ENCODE results near the gene TBC1D5. TPM values are rescaled to one million over a fixed set of nuclear protein-coding genes. Genes with fewer than 3 reads are reported as not detected.
"Not testable (repeated sequence)": the region's sequence is repeated elsewhere in the genome, so short reads cannot be mapped to it uniquely, and the experiment has no call there.

TBC1D5 gene
- total and polyA plus RNA-seq, 5 donors from 2014 or later, result 27.6 to 61.6 (median 36.4) TPM

GRCh38 chr3:17132286-17133115 lies 609.9 kb downstream of the TBC1D5 start:
- Histone ChIP-seq H3K27ac (ENCODE audit: insufficient read depth, low read length, poor library complexity, severe bottlenecking) (no peak overlapping the region), H3K9me3 (ENCODE audit: control insufficient read depth in 2 of 2, low read length in 2 of 2) (no peaks in the 10 kb centered on the region), H3K27me3 (ENCODE audit: control insufficient read depth, insufficient read depth, low read length) (no peaks in the 10 kb centered on the region), H3K36me3 (ENCODE audit: control insufficient read depth, insufficient read depth, low read length) (no peaks in the 10 kb centered on the region), H3K4me1 (ENCODE audit: control insufficient read depth, insufficient read depth, low read length, poor library complexity, severe bottlenecking) (no peaks in the 10 kb centered on the region), H3K4me3 (ENCODE audit: low read depth, low read length) (no peak overlapping the region)
- no peak for DNase-seq
- Mint-ChIP-seq H3K4me3 (no peak overlapping the region), H3K9me3 (peaks cover 0 to 7% (median 3%) of the 10 kb centered on the region in 7 donors), H3K27me3 (no peaks in the 10 kb centered on the region), H3K36me3 (no peaks in the 10 kb centered on the region), H3K27ac (no peak overlapping the region), H3K4me1 (peaks cover 0 to 2% (median 0%) of the 10 kb centered on the region in 4 donors)
- no peak for ATAC-seq (ENCODE audit: low read depth in 2 of 2)

- Histone ChIP-seq H3K27me3 (ENCODE audit: control insufficient read depth, insufficient read depth, low read length) (no peaks in the 10 kb centered on the region), H3K4me3 (ENCODE audit: low read depth, low read length) (no peak overlapping the region), H3K27ac (ENCODE audit: insufficient read depth, low read length, poor library complexity, severe bottlenecking) (no peak overlapping the region), H3K4me1 (ENCODE audit: control insufficient read depth, insufficient read depth, low read length, poor library complexity, severe bottlenecking) (no peaks in the 10 kb centered on the region), H3K36me3 (ENCODE audit: control insufficient read depth, insufficient read depth, low read length) (no peaks in the 10 kb centered on the region), H3K9me3 (ENCODE audit: control insufficient read depth in 2 of 2, low read length in 2 of 2) (no peaks in the 10 kb centered on the region)
- no peaks in the 10 kb centered on the region for H3K36me3 Mint-ChIP-seq
- H3K4me3 Mint-ChIP-seq, result no peak overlapping the region
- H3K27ac Mint-ChIP-seq, result no peak overlapping the region
- no peak for DNase-seq
- peaks cover 0 to 2% (median 0%) of the 10 kb centered on the region in 4 donors for H3K4me1 Mint-ChIP-seq
- no peaks in the 10 kb centered on the region for H3K27me3 Mint-ChIP-seq
- H3K9me3 Mint-ChIP-seq, result peaks cover 0 to 7% (median 3%) of the 10 kb centered on the region in 7 donors
- no peak for ATAC-seq (ENCODE audit: low read depth in 2 of 2)
These were observed 611.5 kb downstream of the TBC1D5 start for GRCh38 chr3:17130956-17131355.

- ATAC-seq (ENCODE audit: low read depth in 2 of 2), result no peak
- peaks cover 0 to 2% (median 0%) of the 10 kb centered on the region in 4 donors for H3K4me1 Mint-ChIP-seq
- H3K27me3 Mint-ChIP-seq, result no peaks in the 10 kb centered on the region
These were observed 612.9 kb downstream of the TBC1D5 start for GRCh38 chr3:17129556-17129955.

GRCh38 chr3:17128671-17129070 lies 613.8 kb downstream of the TBC1D5 start:
- not testable (repeated sequence) for H3K9me3 Mint-ChIP-seq; H3K4me1 Mint-ChIP-seq; H3K27me3 ChIP-seq (ENCODE audit: control insufficient read depth, insufficient read depth, low read length); H3K27ac Mint-ChIP-seq; H3K4me3 ChIP-seq (ENCODE audit: low read depth, low read length); H3K36me3 Mint-ChIP-seq; H3K4me1 ChIP-seq (ENCODE audit: control insufficient read depth, insufficient read depth, low read length, poor library complexity, severe bottlenecking); H3K27me3 Mint-ChIP-seq; DNase-seq; ATAC-seq (ENCODE audit: low read depth in 2 of 2); H3K4me3 Mint-ChIP-seq; H3K36me3 ChIP-seq (ENCODE audit: control insufficient read depth, insufficient read depth, low read length); H3K27ac ChIP-seq (ENCODE audit: insufficient read depth, low read length, poor library complexity, severe bottlenecking); H3K9me3 ChIP-seq (ENCODE audit: control insufficient read depth in 2 of 2, low read length in 2 of 2)

More at GRCh38 chr3:17129556-17129955, 612.9 kb downstream of the TBC1D5 start:
- Mint-ChIP-seq H3K27ac (no peak overlapping the region), H3K36me3 (no peaks in the 10 kb centered on the region), H3K9me3 (peaks cover 0 to 7% (median 3%) of the 10 kb centered on the region in 7 donors), H3K4me3 (no peak overlapping the region)
- no peaks in the 10 kb centered on the region for H3K27me3 ChIP-seq (ENCODE audit: control insufficient read depth, insufficient read depth, low read length)
- H3K27ac ChIP-seq (ENCODE audit: insufficient read depth, low read length, poor library complexity, severe bottlenecking), result no peak overlapping the region
- no peak for DNase-seq
- no peaks in the 10 kb centered on the region for H3K36me3 ChIP-seq (ENCODE audit: control insufficient read depth, insufficient read depth, low read length)
- no peaks in the 10 kb centered on the region for H3K4me1 ChIP-seq (ENCODE audit: control insufficient read depth, insufficient read depth, low read length, poor library complexity, severe bottlenecking)
- no peak overlapping the region for H3K4me3 ChIP-seq (ENCODE audit: low read depth, low read length)
- H3K9me3 ChIP-seq (ENCODE audit: control insufficient read depth in 2 of 2, low read length in 2 of 2), result no peaks in the 10 kb centered on the region

- no peak overlapping the region for H3K27ac Mint-ChIP-seq
- no peaks in the 10 kb centered on the region for H3K4me1 ChIP-seq (ENCODE audit: control insufficient read depth, insufficient read depth, low read length, poor library complexity, severe bottlenecking)
- peaks cover 0 to 6% (median 4%) of the 10 kb centered on the region in 7 donors for H3K9me3 Mint-ChIP-seq
- H3K9me3 ChIP-seq (ENCODE audit: control insufficient read depth in 2 of 2, low read length in 2 of 2), result no peaks in the 10 kb centered on the region
- no peak overlapping the region for H3K4me3 Mint-ChIP-seq
- H3K36me3 ChIP-seq (ENCODE audit: control insufficient read depth, insufficient read depth, low read length), result no peaks in the 10 kb centered on the region
- no peaks in the 10 kb centered on the region for H3K4me1 Mint-ChIP-seq
- H3K27me3 ChIP-seq (ENCODE audit: control insufficient read depth, insufficient read depth, low read length), result no peaks in the 10 kb centered on the region
- DNase-seq (no peak), ATAC-seq (ENCODE audit: low read depth in 2 of 2) (no peak)
- no peaks in the 10 kb centered on the region for H3K36me3 Mint-ChIP-seq
- peaks cover 4% of the 10 kb centered on the region for H3K27me3 Mint-ChIP-seq
- no peak overlapping the region for H3K4me3 ChIP-seq (ENCODE audit: low read depth, low read length)
- no peak overlapping the region for H3K27ac ChIP-seq (ENCODE audit: insufficient read depth, low read length, poor library complexity, severe bottlenecking)
These were observed 616.5 kb downstream of the TBC1D5 start for GRCh38 chr3:17125738-17126442.

GRCh38 chr3:17122758-17123157 lies 619.7 kb downstream of the TBC1D5 start:
- ATAC-seq (ENCODE audit: low read depth in 2 of 2) (no peak), DNase-seq (no peak)
- Histone ChIP-seq H3K27me3 (ENCODE audit: control insufficient read depth, insufficient read depth, low read length) (no peaks in the 10 kb centered on the region), H3K4me3 (ENCODE audit: low read depth, low read length) (no peak overlapping the region), H3K4me1 (ENCODE audit: control insufficient read depth, insufficient read depth, low read length, poor library complexity, severe bottlenecking) (no peaks in the 10 kb centered on the region), H3K9me3 (ENCODE audit: control insufficient read depth in 2 of 2, low read length in 2 of 2) (no peaks in the 10 kb centered on the region), H3K36me3 (ENCODE audit: control insufficient read depth, insufficient read depth, low read length) (no peaks in the 10 kb centered on the region), H3K27ac (ENCODE audit: insufficient read depth, low read length, poor library complexity, severe bottlenecking) (no peak overlapping the region)
- no peak overlapping the region for H3K4me3 Mint-ChIP-seq
- H3K4me1 Mint-ChIP-seq, result no peaks in the 10 kb centered on the region
- H3K27ac Mint-ChIP-seq, result no peak overlapping the region
- H3K36me3 Mint-ChIP-seq, result no peaks in the 10 kb centered on the region
- peaks cover 4% of the 10 kb centered on the region for H3K27me3 Mint-ChIP-seq
- H3K9me3 Mint-ChIP-seq, result peaks cover 0 to 3% (median 0%) of the 10 kb centered on the region in 7 donors

- Histone ChIP-seq H3K36me3 (ENCODE audit: control insufficient read depth, insufficient read depth, low read length) (no peaks in the 10 kb centered on the region), H3K4me3 (ENCODE audit: low read depth, low read length) (no peak overlapping the region), H3K27ac (ENCODE audit: insufficient read depth, low read length, poor library complexity, severe bottlenecking) (no peak overlapping the region), H3K9me3 (ENCODE audit: control insufficient read depth in 2 of 2, low read length in 2 of 2) (no peaks in the 10 kb centered on the region), H3K27me3 (ENCODE audit: control insufficient read depth, insufficient read depth, low read length) (no peaks in the 10 kb centered on the region), H3K4me1 (ENCODE audit: control insufficient read depth, insufficient read depth, low read length, poor library complexity, severe bottlenecking) (no peaks in the 10 kb centered on the region)
- Mint-ChIP-seq H3K4me1 (no peaks in the 10 kb centered on the region), H3K9me3 (peaks cover 0 to 3% (median 0%) of the 10 kb centered on the region in 7 donors), H3K36me3 (no peaks in the 10 kb centered on the region), H3K27me3 (peaks cover 4% of the 10 kb centered on the region), H3K4me3 (no peak overlapping the region), H3K27ac (no peak overlapping the region)
- no peak for ATAC-seq (ENCODE audit: low read depth in 2 of 2)
- DNase-seq, result no peak
These were observed 621.1 kb downstream of the TBC1D5 start for GRCh38 chr3:17121336-17121735.

Measured in CD4-positive, CD25-positive, alpha-beta regulatory T cell (primary cell).